Activated CD8-positive, alpha-beta T cell treated with anti-CD3 and anti-CD28 coated beads for 36 hours (primary cell): ENCODE data around the gene FIP1L1. TPM values are rescaled to one million over a fixed set of nuclear protein-coding genes. Genes with fewer than 3 reads are reported as not detected.

Experiments
- ATAC-seq: fragments of 200-7000 bp; cut with Tn5 transposase; one replicate; pipeline ENCODE4 v1.10.0; 2021; ENCODE audit warnings: mild to moderate bottlenecking, moderate library complexity
- CTCF ChIA-PET: fragments of 350-600 bp; sonication (Branson Sonifier 250); formaldehyde crosslinking; loops from one replicate; lab custom pipeline; 2021; ENCODE audit warnings: antibody characterized with exemption; lab: Charles Lee
- POLR2A ChIA-PET: fragments of 350-600 bp; sonication (Branson Sonifier 250); formaldehyde crosslinking; loops from one replicate; lab custom pipeline; 2021; ENCODE audit warnings: antibody characterized with exemption; lab: Charles Lee
- DNase-seq: peaks from one replicate; pipeline ENCODE4 v3.0.0-alpha.2; 2020
- H3K27ac Mint-ChIP-seq: one replicate; pipeline ENCODE4 v1.8.0; 2021; ENCODE audit warnings: mild to moderate bottlenecking, mixed read lengths
- H3K27me3 Mint-ChIP-seq: one replicate; pipeline ENCODE4 v1.8.0; 2021; ENCODE audit warnings: mixed read lengths
- H3K36me3 Mint-ChIP-seq: one replicate; pipeline ENCODE4 v1.8.0; 2021; ENCODE audit warnings: low read depth, mixed read lengths
- H3K4me1 Mint-ChIP-seq: one replicate; pipeline ENCODE4 v1.8.0; 2021; ENCODE audit warnings: low read depth, mixed read lengths
- H3K4me3 Mint-ChIP-seq: one replicate; pipeline ENCODE4 v1.8.0; 2021; ENCODE audit warnings: mild to moderate bottlenecking, moderate library complexity, mixed read lengths
- H3K9me3 Mint-ChIP-seq: one replicate; pipeline ENCODE4 v1.8.0; 2021; ENCODE audit warnings: mixed read lengths
- intact Hi-C: fragments of 100-400 bp; cut with micrococcal nuclease; formaldehyde crosslinking; loops from one replicate; pipeline ENCODE4 v1.10.0; 2022
- total RNA-seq, 2 experiments: library from RNA; stranded (reverse); gene quantifications; one replicate each; pipeline ENCODE4 v1.2.3, GENCODE V29; 2021
- TF ChIP-seq, protein P1 (sequence below): fragments of 200-600 bp; IDR thresholded peaks from one replicate; pipeline ENCODE4 v1.8.0; 2022; ENCODE audit warnings: antibody characterized with exemption, mild to moderate bottlenecking

Gene FIP1L1
- total RNA-seq, 2 experiments from 2014 or later: 67.3 to 67.6 TPM

- Mint-ChIP-seq H3K9me3 (no peaks in the 10 kb centered on the region), H3K36me3 (peaks cover 50% of the 10 kb centered on the region), H3K27ac (peak overlapping the region; percentile 15), H3K4me3 (no peak overlapping the region), H3K4me1 (peaks cover 30% of the 10 kb centered on the region), H3K27me3 (no peaks in the 10 kb centered on the region)
- DNase-seq (no peak), ATAC-seq (peak; percentile 37)
- TF ChIP-seq, protein P1, sequence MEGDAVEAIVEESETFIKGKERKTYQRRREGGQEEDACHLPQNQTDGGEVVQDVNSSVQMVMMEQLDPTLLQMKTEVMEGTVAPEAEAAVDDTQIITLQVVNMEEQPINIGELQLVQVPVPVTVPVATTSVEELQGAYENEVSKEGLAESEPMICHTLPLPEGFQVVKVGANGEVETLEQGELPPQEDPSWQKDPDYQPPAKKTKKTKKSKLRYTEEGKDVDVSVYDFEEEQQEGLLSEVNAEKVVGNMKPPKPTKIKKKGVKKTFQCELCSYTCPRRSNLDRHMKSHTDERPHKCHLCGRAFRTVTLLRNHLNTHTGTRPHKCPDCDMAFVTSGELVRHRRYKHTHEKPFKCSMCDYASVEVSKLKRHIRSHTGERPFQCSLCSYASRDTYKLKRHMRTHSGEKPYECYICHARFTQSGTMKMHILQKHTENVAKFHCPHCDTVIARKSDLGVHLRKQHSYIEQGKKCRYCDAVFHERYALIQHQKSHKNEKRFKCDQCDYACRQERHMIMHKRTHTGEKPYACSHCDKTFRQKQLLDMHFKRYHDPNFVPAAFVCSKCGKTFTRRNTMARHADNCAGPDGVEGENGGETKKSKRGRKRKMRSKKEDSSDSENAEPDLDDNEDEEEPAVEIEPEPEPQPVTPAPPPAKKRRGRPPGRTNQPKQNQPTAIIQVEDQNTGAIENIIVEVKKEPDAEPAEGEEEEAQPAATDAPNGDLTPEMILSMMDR: no peak
- intact Hi-C loops: no loop called here
- ChIA-PET POLR2A (no interaction called here), CTCF (interaction anchor here (0.6 kb wide), 1 partner anchor 43 kb away, joined by 3 read pairs; no protein-coding TSS in a partner anchor)
Measured at GRCh38 chr4:53432528-53433424, 55.3 kb downstream of the FIP1L1 start.

DNA sequence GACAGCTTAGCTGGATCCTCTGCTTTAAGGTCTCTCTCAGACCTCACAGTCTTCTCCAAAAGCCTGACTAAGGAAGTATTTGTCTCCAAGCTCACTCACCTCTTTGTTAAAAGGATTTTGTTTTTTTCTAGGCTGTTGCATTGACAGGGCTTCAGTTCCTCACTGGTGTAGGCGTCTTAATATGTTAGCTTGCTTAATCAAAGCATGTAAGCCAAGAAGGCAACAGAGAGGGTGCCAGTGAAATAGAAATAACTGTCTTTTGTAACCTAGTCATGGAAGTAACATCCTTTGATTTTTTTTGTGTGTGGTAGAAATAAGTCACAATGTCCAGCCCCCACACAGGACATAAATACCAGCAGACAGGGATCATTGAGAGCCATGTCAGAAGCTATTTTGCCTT lies 58.8 kb downstream of the FIP1L1 start:
- DNase-seq: no peak
- intact Hi-C loops: no loop called here
- ChIA-PET POLR2A (no interaction called here), CTCF (interaction anchor here (1.5 kb wide), 1 partner anchor 16 kb away, joined by 3 read pairs; no protein-coding TSS in a partner anchor)
- TF ChIP-seq, protein P1: no peak
- peaks cover 40% of the 10 kb centered on the region for H3K36me3 Mint-ChIP-seq
- H3K4me1 Mint-ChIP-seq: peaks cover 18% of the 10 kb centered on the region
- no peak for ATAC-seq
- H3K27ac Mint-ChIP-seq: no peak overlapping the region
- H3K4me3 Mint-ChIP-seq: no peak overlapping the region
- H3K9me3 Mint-ChIP-seq: no peaks in the 10 kb centered on the region
- no peaks in the 10 kb centered on the region for H3K27me3 Mint-ChIP-seq

- TF ChIP-seq, protein P1: no peak
- H3K4me3 Mint-ChIP-seq: no peak overlapping the region
- peaks cover 8% of the 10 kb centered on the region for H3K4me1 Mint-ChIP-seq
- CTCF ChIA-PET: no interaction called here
- ATAC-seq (no peak), DNase-seq (no peak)
- peak overlapping the region; percentile 30 for H3K27ac Mint-ChIP-seq
- no peaks in the 10 kb centered on the region for H3K27me3 Mint-ChIP-seq
- no peaks in the 10 kb centered on the region for H3K9me3 Mint-ChIP-seq
- POLR2A ChIA-PET: no interaction called here
- intact Hi-C loops: no loop called here
- peaks cover 48% of the 10 kb centered on the region for H3K36me3 Mint-ChIP-seq
Measured at GRCh38 chr4:53441564-53441963, 64.1 kb downstream of the FIP1L1 start.

DNA sequence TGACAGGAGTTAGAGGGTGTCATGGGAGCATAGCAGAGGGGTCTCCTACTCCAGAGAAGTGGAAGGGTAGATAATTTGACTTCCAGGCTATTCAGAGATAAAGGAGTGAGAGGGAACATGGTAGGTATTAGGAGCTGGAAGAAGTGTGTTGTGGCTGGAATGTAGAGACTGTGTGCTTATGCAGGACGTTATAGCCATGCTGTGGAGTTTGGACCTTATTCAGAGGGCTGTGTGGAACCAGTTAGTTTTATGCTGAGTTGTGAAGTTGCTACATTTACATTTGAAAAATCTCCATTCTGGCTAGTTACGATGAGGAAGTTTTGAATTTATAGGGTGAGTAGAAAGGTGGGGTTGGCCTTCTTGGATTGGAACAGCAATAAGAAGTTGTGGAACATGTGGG lies 67.5 kb downstream of the FIP1L1 start:
- no peak overlapping the region for H3K4me3 Mint-ChIP-seq
- no peak for ATAC-seq

More for the DNA sequence above, 67.5 kb downstream of the FIP1L1 start:
- no peaks in the 10 kb centered on the region for H3K27me3 Mint-ChIP-seq
- peaks cover 39% of the 10 kb centered on the region for H3K36me3 Mint-ChIP-seq
- POLR2A ChIA-PET: no interaction called here
- TF ChIP-seq, protein P1: no peak
- CTCF ChIA-PET: no interaction called here
- intact Hi-C loops: no loop called here
- H3K27ac Mint-ChIP-seq: no peak overlapping the region
- no peaks in the 10 kb centered on the region for H3K9me3 Mint-ChIP-seq
- H3K4me1 Mint-ChIP-seq: peaks cover 4% of the 10 kb centered on the region
- no peak for DNase-seq
